ENCODE results near the gene PAN3. TPM values are rescaled to one million over a fixed set of nuclear protein-coding genes. Genes with fewer than 3 reads are reported as not detected.
A peak's percentile ranks its signal among the peaks of the same experiment; 100 is the strongest.

Gene PAN3, protein sequence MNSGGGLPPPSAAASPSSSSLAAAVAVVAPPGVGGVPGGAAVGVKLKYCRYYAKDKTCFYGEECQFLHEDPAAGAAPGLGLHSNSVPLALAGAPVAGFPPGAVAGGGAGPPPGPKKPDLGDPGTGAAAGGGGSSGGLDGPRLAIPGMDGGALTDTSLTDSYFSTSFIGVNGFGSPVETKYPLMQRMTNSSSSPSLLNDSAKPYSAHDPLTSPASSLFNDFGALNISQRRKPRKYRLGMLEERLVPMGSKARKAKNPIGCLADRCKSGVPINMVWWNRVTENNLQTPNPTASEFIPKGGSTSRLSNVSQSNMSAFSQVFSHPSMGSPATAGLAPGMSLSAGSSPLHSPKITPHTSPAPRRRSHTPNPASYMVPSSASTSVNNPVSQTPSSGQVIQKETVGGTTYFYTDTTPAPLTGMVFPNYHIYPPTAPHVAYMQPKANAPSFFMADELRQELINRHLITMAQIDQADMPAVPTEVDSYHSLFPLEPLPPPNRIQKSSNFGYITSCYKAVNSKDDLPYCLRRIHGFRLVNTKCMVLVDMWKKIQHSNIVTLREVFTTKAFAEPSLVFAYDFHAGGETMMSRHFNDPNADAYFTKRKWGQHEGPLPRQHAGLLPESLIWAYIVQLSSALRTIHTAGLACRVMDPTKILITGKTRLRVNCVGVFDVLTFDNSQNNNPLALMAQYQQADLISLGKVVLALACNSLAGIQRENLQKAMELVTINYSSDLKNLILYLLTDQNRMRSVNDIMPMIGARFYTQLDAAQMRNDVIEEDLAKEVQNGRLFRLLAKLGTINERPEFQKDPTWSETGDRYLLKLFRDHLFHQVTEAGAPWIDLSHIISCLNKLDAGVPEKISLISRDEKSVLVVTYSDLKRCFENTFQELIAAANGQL
- total RNA-seq, result 21.4 and 26.2 TPM in 2 replicates

DNA sequence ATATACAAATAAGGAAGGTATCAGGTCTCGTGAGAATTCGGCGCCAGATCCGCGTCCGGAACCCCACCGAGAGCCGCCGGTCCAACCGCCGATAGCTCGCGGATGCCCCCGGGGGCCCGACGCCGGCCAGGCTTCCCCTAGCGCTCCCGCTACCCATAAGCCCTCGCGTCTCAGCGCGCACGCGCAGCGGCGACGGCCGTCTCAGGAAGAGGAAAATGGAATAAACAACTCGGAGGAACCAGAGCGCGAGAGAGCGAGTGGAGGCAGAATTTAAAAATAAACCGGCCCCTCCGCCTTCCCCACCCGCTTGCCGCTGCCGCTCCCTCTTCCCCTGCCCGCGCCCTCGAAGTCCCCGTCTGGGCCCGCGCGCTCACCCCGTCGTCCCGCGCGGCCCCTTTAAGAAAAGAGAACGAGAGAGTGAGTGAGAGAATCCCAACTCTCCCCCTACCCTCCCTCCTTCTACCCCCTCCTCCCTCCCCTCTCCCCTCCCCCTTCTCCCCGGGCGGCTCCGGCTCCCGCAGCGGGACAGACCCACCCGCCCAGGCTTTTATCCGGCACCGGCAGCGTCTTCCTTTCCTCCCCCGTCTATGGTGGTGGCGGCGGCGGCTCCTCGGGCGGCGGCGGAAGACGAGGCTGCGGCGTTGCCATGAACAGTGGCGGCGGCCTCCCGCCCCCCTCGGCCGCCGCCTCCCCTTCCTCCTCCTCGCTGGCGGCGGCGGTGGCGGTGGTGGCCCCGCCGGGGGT is at the start of gene PAN3:
TSS of gene PAN3 (plus strand) at position 534 of the 744 bp plus-strand sequence. CDS start at position 647, 113 bp downstream.
- Histone ChIP-seq H3K36me3 (ENCODE audit: control insufficient read depth, insufficient read depth, low read length) (no peaks in the 10 kb centered on the region), H3K27me3 (ENCODE audit: control insufficient read depth, insufficient read depth, low read length) (no peaks in the 10 kb centered on the region), H3K4me3 (ENCODE audit: low read depth, low read length) (peak within 1 kb of the TSS; percentile 75)
- TF ChIP-seq, protein P1, sequence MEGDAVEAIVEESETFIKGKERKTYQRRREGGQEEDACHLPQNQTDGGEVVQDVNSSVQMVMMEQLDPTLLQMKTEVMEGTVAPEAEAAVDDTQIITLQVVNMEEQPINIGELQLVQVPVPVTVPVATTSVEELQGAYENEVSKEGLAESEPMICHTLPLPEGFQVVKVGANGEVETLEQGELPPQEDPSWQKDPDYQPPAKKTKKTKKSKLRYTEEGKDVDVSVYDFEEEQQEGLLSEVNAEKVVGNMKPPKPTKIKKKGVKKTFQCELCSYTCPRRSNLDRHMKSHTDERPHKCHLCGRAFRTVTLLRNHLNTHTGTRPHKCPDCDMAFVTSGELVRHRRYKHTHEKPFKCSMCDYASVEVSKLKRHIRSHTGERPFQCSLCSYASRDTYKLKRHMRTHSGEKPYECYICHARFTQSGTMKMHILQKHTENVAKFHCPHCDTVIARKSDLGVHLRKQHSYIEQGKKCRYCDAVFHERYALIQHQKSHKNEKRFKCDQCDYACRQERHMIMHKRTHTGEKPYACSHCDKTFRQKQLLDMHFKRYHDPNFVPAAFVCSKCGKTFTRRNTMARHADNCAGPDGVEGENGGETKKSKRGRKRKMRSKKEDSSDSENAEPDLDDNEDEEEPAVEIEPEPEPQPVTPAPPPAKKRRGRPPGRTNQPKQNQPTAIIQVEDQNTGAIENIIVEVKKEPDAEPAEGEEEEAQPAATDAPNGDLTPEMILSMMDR (IDR thresholded peaks at IDR 0.05; ENCODE audit: insufficient read depth, low read length, poor library complexity, severe bottlenecking), result no peak
- DNase-seq (ENCODE audit: low read depth), result peak; percentile 54

DNA sequence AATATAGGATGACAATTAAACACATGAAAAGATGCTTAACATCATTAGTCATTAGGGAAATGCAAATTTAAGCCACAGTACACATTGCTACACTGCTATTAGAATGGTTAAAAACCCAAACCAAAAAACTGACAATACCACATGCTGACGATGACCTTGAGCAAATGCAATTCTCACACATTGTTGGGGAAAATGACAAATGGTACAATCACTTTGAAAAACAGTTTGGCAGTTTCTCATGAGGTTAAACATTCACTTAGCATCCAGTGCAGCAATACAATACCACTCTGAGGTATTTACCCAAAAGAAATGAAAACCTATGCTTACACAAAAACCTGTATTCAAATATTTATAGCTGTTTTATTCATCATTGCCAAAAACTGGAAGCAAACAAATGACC is 49.3 kb upstream of the PAN3 start:
- TF ChIP-seq, protein P1 (IDR thresholded peaks at IDR 0.05; ENCODE audit: insufficient read depth, low read length, poor library complexity, severe bottlenecking), result no peak
- no peaks in the 10 kb centered on the region for H3K36me3 ChIP-seq (ENCODE audit: control insufficient read depth, insufficient read depth, low read length)
- H3K4me3 ChIP-seq (ENCODE audit: low read depth, low read length), result no peak overlapping the region
- no peaks in the 10 kb centered on the region for H3K27me3 ChIP-seq (ENCODE audit: control insufficient read depth, insufficient read depth, low read length)
- no peak for DNase-seq (ENCODE audit: low read depth)

DNA sequence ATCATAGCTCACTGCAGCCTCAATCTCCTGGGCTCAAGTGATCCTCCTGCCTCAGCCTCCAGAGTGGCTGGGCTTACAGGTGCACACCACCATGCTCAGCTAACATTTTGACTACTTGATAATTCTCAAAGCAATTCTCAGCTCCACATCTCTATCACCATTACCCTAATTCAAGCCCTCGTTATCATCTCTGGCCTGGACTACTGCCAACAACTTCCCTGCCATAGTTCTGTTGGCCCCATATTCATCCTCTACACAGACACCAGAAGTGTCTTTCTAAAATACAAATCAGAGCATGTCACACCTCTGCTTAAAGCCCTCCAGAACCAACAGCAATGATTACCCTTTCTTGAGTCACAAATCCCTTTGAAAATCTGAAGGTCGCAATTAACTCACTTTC is 45.9 kb upstream of the PAN3 start:
- Histone ChIP-seq H3K4me3 (ENCODE audit: low read depth, low read length) (no peak overlapping the region), H3K27me3 (ENCODE audit: control insufficient read depth, insufficient read depth, low read length) (no peaks in the 10 kb centered on the region), H3K36me3 (ENCODE audit: control insufficient read depth, insufficient read depth, low read length) (no peaks in the 10 kb centered on the region)
- TF ChIP-seq, protein P1 (IDR thresholded peaks at IDR 0.05; ENCODE audit: insufficient read depth, low read length, poor library complexity, severe bottlenecking), result no peak
- DNase-seq (ENCODE audit: low read depth), result no peak

DNA sequence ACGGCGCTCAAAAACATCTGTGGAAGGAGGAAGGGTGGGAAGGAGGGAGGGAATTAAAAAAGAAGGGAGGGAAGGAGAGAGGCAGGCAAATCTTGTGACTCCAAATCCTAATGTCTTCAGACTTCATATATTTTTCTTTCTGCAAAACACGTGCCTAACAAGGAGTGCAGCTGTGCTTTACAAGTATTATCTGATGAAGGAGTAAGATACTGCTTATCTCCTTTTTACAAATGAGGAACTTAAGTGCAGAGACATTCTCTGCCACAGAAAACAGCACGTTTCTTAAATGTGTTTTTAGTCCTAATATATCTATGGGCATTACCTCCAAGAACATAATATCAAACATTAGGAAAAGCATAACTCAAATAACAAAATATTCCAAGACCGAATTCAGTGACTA is 44.5 kb upstream of the PAN3 start:
- no peaks in the 10 kb centered on the region for H3K36me3 ChIP-seq (ENCODE audit: control insufficient read depth, insufficient read depth, low read length)
- H3K27me3 ChIP-seq (ENCODE audit: control insufficient read depth, insufficient read depth, low read length), result peaks cover 4% of the 10 kb centered on the region
- no peak overlapping the region for H3K4me3 ChIP-seq (ENCODE audit: low read depth, low read length)
- DNase-seq (ENCODE audit: low read depth), result no peak
- TF ChIP-seq, protein P1 (IDR thresholded peaks at IDR 0.05; ENCODE audit: insufficient read depth, low read length, poor library complexity, severe bottlenecking), result no peak

DNA sequence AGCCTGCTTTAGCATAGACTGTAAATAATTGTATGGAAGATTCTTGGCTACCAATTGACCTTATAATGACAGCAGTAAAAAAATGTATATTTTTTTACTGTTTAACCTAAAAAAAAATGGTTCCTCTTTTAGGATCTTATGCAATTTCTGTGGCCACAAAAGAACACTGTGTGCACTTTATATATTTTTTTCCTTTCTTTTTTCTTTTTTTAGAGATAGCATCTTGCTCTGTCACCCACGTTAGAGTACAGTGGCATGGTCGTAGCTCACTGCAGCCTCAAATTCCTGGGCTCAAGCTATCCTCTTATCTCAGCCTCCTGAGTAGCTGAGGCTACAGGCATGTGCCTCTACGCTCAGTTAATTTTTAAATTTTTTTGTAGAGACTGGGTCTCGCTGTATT is 44.0 kb upstream of the PAN3 start:
- H3K4me3 ChIP-seq (ENCODE audit: low read depth, low read length), result no peak overlapping the region
- DNase-seq (ENCODE audit: low read depth), result no peak
- peaks cover 5% of the 10 kb centered on the region for H3K27me3 ChIP-seq (ENCODE audit: control insufficient read depth, insufficient read depth, low read length)
- H3K36me3 ChIP-seq (ENCODE audit: control insufficient read depth, insufficient read depth, low read length), result no peaks in the 10 kb centered on the region
- TF ChIP-seq, protein P1 (IDR thresholded peaks at IDR 0.05; ENCODE audit: insufficient read depth, low read length, poor library complexity, severe bottlenecking), result no peak

Data from kidney epithelial cell (primary cell).